ENCODE measurements around the gene CDKN1A.

- no peak for TF ChIP-seq POLR2A (IDR thresholded peaks at IDR 0.05)
- TF ChIP-seq, protein P1, sequence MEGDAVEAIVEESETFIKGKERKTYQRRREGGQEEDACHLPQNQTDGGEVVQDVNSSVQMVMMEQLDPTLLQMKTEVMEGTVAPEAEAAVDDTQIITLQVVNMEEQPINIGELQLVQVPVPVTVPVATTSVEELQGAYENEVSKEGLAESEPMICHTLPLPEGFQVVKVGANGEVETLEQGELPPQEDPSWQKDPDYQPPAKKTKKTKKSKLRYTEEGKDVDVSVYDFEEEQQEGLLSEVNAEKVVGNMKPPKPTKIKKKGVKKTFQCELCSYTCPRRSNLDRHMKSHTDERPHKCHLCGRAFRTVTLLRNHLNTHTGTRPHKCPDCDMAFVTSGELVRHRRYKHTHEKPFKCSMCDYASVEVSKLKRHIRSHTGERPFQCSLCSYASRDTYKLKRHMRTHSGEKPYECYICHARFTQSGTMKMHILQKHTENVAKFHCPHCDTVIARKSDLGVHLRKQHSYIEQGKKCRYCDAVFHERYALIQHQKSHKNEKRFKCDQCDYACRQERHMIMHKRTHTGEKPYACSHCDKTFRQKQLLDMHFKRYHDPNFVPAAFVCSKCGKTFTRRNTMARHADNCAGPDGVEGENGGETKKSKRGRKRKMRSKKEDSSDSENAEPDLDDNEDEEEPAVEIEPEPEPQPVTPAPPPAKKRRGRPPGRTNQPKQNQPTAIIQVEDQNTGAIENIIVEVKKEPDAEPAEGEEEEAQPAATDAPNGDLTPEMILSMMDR (IDR thresholded peaks at IDR 0.05): no peak
Measured at GRCh38 chr6:36694616-36695015, 16.1 kb downstream of the CDKN1A start.
